Fibroblast of the aortic adventitia (primary cell): ENCODE results near the gene FHIT. TPM values are rescaled to one million over a fixed set of nuclear protein-coding genes. Genes with fewer than 3 reads are reported as not detected.

Experiments
- DNase-seq: peaks from one replicate; pipeline ENCODE4 v3.0.0-alpha.2; 2010; ENCODE audit warnings: low read depth
- H3K4me3 ChIP-seq: 2 replicates; pipeline ENCODE4 v1.5.1; 2011; ENCODE audit warnings: low read depth, mild to moderate bottlenecking, control low read depth, low read length, moderate library complexity
- total RNA-seq: library from RNA; depleted of rRNA; stranded (reverse); fragments of >200 nt; gene quantifications from 2 replicates; pipeline ENCODE4 v1.2.3, GENCODE V29; 2012; ENCODE audit warnings: low replicate concordance
- TF ChIP-seq, protein P1 (sequence below): IDR thresholded peaks from 2 replicates; pipeline ENCODE4 v1.5.1; 2011; ENCODE audit warnings: mild to moderate bottlenecking, low read length, control low read depth, inconsistent platforms; ENCODE audit not compliant: insufficient read depth

FHIT gene
- total RNA-seq, 1 donor = 1.5 TPM

DNA sequence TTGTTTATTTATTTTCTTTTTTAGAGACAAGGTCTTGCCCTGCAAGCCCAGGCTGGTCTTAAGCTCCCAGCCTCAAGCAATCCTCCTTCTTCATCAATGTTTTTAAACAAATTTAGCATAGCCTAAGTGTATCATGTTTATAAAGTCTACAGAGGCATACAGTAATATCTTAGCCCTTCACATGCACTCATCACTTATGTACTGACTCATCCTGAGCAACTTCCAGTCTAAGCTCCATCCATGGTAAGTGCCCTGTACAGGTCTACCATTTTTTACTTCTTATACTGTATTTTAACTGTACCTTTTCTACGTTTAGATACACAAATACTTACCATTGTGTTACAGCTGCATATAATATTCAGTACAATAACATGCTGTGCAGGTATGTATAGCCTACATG is 860.0 kb downstream of the FHIT start:
- no peak overlapping the region for H3K4me3 ChIP-seq
- DNase-seq = no peak
- TF ChIP-seq, protein P1, sequence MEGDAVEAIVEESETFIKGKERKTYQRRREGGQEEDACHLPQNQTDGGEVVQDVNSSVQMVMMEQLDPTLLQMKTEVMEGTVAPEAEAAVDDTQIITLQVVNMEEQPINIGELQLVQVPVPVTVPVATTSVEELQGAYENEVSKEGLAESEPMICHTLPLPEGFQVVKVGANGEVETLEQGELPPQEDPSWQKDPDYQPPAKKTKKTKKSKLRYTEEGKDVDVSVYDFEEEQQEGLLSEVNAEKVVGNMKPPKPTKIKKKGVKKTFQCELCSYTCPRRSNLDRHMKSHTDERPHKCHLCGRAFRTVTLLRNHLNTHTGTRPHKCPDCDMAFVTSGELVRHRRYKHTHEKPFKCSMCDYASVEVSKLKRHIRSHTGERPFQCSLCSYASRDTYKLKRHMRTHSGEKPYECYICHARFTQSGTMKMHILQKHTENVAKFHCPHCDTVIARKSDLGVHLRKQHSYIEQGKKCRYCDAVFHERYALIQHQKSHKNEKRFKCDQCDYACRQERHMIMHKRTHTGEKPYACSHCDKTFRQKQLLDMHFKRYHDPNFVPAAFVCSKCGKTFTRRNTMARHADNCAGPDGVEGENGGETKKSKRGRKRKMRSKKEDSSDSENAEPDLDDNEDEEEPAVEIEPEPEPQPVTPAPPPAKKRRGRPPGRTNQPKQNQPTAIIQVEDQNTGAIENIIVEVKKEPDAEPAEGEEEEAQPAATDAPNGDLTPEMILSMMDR = no peak

DNA sequence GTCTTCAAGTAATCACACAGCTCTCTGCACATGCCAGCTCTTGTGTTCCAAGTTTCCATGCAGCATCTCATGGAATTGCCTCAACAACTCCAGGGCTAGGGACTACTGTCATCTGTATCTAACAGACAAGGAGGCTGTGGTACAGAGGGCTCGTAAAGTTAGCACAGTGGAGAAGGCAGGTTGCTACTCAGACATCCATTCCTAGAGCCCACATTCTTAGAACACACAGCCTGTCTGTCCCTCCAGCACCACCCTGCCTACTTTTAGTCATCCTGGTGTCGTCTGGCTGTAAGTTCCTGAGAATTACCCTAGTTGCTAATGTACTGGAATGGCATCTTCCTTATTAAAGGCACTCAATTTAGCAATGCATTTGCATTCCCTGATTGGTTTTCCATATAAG is 862.5 kb downstream of the FHIT start:
- TF ChIP-seq, protein P1 = no peak
- H3K4me3 ChIP-seq = no peak overlapping the region
- DNase-seq = no peak

DNA sequence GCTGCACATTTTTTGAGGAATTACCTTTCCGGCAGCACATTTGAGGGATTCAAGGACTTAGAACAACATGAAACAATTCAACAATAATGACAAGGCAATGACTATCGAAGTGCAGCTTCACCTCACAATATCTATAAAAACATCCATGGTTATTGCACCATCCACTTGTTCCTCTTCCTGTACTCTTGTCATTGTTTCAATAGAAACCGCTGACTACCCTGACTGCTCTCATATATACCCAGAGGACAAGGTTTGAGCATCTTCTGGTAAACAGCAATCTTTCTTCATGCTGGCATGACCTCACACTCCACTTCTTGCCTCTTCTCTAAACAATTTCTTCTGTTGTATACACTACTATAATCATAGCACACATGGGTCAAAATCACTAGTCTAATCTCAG is 864.9 kb downstream of the FHIT start:
- no peak for DNase-seq
- TF ChIP-seq, protein P1 = no peak
- no peak overlapping the region for H3K4me3 ChIP-seq

DNA sequence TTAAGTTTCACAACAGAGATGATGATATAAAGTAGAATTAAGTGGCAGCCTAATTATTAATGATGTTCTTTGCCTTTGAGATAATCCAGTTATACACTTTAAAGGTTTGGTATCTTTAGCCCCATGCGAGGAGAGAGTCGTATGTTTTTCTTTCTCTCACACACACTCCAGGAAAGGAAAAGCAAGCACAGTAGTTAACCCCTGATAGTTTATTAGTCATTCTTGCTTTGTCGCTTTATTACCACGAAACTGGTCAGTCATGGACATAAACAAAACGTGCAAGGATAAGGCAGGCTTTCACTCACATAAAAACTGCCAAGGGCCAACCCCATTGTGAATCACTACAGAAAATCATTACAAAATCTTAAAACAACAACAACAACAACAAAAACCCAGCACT is 866.9 kb downstream of the FHIT start:
- H3K4me3 ChIP-seq = no peak overlapping the region
- no peak for DNase-seq
- TF ChIP-seq, protein P1 = no peak

DNA sequence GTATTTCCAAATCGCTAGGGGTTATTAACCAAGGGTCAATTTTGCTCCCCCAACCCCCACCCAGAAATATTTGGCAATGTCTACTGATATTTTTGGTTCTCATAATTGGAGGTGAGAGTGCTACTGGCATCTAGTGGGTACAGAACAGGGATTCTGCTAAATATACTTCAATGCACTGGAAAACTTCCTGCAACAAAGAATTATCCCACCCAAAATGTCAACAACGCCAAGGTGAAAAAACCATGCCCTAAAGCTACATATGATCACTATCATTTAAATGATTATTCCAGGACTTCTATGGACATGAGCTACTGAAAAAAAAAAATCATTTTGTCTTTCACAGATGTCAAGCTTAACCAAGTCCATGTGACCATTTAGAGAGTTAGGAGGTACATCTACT is 867.9 kb downstream of the FHIT start:
- TF ChIP-seq, protein P1 = no peak
- H3K4me3 ChIP-seq = no peak overlapping the region
- DNase-seq = no peak

DNA sequence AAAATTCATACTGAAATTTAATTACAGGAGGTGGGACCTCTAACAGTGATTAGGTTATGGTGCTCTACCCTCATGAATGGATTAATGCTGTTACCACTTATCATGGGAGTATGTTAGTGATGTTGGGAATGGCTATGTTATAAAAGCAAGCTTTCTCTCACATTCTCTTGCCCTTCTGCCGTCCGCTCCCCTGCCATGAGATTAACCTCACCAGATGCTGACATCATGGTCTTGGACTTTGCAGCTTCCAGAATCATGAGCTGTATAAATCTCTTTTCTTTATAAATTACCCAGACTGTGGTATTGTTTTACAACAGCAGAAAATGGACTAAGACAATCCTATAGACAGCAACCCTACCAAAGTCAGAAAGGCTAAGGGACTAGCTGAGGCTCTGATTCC is 884.8 kb downstream of the FHIT start:
- TF ChIP-seq, protein P1 = no peak
- no peak for DNase-seq

DNA sequence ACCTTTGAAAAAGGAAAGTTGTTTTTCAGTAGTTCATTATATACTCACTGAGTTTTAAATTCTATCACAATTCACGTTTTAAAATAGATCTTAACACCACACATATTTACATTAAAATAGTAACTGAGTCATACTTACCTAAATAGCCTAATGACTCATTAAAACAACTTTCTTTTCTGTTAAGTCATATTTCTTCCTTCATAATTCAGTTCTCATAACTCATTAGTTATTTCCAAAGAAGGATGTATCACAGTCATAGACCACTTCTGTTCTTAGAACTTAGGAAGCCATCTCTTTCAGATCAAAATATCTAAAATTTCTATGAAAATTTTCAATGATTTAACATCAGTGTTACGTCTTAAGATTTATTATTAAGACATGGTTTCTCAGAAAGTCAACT is 885.9 kb downstream of the FHIT start:
- H3K4me3 ChIP-seq = no peak overlapping the region
- DNase-seq = peak; percentile 19
- TF ChIP-seq, protein P1 = no peak

More for the DNA sequence above, 884.8 kb downstream of the FHIT start:
- H3K4me3 ChIP-seq = no peak overlapping the region
